HG03442 (cell line): Measurements from ENCODE around the gene HSPA1L.
A peak's percentile ranks its signal among the peaks of the same experiment; 100 is the strongest.
"Not testable (repeated sequence)": the region's sequence is repeated elsewhere in the genome, so short reads cannot be mapped to it uniquely, and the experiment has no call there.

ENCODE experiments used
- ATAC-seq: cut with Tn5 transposase; IDR thresholded peaks from one replicate; pipeline ENCODE4 v1.9.1; 2021; ENCODE audit warnings: mild to moderate bottlenecking, moderate library complexity; ENCODE audit not compliant: unreplicated experiment

Gene HSPA1L

DNA sequence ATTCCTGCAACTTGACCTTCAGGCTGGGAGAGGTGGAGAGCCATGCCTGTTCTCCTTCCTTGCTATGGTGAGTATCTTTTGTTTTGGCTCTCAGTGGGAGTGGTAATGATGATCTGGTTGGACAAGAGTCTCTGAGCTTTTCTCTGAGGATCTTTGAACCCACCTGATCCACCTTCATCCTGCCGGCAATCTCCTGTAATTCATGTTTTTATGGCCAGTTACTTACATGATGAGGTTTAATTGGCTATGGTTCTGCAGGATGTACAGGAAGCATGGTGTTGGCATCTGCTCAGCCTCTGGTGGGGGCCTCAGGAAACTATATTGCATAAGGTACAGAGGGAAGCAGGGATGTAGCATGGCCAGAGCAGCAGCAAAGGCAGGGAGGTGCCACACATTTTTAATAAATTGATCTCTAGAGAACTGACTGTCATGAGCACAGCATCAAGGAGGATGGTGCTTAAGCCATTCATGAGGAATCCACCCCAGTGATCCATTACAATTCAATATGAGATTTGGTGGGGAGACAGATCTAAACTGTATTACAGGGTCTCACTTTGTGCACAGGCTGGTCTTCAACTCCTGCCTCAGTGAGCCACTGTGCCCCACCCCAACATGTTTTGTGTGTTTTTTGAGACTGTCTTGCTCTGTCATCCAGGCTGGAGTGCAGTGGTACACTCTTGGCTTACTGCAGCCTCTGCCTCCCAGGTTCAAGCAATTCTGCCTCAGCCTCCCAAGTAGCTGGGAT is 22.5 kb upstream of the HSPA1L start:
- ATAC-seq: no peak

DNA sequence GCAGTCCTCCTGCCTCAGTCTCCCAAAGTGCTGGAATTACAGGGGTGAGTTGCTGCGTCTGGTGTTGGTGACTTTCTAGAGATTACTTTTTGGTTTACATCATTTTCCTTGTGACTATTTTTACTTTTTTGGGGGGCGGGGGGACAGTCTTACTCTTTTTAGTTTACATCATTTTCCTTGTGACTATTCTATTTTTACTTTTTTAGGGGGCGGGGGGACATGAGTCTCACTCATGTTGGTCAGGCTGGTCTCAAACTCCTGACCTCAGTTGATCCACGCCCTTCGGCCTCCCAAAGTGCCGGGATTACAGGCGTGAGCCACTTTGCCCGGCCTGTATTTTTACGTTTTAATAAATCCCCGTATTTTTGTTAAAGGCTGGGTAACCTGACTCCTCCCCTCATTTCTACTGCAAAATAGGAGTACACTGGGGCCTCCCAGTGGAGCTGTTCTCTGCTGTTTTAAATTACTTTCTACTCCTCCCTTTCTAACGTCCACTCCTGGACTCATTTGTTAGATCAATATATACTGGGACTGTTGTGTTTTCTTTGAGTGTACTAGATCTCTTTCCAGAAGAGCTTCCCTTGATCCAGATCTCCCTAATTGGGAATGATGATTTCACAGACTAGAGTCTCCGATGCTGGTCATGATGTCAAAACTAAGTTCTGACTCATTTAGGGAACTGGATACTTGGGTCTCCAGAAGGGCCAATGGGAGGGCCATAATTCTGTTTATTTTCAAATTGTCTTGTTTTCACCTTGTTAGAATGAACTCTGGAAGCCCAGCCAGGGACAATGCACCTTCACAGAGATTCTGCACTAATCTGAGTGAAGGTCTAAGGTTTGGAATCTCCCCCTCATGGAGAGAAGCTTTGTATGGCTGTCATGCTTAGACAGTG is 21.6 kb upstream of the HSPA1L start:
- no peak for ATAC-seq

DNA sequence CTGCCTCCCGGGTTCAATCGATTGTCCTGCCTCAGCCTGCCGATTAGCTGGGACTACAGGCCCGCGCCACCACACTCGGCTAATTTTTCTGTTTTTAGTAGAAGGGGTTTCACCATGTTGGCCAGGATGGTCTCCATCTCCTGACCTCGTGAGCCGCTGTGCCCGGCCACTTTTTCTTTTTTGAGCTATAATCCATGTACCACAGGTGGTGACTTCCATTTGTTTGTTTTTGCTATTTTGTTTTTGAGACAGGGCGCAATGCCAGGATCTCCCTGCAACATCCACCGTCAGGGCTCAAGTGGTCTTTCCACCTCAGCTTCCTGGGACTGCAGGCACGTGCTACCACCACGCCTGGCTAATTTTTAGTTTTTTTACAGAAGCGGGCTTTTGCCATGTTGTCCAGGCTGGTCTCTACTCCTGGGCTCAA is 21.0 kb upstream of the HSPA1L start:
- ATAC-seq: no peak

DNA sequence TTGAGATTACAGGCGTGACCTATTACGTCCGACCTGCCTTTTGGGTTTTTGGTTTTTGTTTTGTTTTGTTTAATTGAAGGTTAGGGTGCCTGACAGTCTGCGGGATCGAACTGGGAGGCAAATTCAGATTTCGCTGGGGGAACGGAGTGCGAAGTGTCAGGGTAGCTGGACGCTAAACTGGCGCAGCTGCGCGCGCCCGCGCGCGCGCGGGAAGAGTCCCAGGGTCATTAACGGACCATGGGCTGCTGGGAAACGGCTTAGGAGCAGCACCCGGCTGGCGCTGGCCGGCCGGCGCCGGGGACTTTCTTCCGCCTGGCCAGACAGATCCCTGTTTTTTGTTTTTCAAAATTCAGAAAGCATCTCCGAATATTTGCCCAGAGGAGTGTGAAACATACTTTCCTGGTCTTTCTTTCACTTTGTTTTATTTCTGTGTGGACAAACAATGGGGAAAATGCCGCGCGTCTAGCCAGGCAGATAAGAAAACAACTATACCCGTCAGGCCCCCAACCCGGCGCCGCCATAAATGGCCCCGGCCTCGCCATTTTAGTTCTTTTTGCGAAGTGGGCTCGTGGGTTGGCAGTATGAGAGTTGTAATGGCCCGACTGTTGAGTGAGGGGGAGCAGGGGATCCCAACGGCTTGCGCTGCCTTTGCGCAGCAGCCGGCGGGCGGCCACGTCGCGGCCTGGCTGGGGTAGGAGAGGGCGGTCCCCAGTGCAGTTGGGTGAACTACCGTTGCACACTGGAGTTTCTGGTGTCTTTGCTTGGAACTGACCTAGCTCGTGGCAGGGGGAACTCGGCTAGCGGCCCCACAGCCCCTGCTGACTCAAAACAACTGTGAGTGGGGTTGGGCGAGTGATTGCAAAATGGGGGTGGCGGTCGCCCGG is 19.5 kb upstream of the HSPA1L start:
- peak; percentile 46 for ATAC-seq

DNA sequence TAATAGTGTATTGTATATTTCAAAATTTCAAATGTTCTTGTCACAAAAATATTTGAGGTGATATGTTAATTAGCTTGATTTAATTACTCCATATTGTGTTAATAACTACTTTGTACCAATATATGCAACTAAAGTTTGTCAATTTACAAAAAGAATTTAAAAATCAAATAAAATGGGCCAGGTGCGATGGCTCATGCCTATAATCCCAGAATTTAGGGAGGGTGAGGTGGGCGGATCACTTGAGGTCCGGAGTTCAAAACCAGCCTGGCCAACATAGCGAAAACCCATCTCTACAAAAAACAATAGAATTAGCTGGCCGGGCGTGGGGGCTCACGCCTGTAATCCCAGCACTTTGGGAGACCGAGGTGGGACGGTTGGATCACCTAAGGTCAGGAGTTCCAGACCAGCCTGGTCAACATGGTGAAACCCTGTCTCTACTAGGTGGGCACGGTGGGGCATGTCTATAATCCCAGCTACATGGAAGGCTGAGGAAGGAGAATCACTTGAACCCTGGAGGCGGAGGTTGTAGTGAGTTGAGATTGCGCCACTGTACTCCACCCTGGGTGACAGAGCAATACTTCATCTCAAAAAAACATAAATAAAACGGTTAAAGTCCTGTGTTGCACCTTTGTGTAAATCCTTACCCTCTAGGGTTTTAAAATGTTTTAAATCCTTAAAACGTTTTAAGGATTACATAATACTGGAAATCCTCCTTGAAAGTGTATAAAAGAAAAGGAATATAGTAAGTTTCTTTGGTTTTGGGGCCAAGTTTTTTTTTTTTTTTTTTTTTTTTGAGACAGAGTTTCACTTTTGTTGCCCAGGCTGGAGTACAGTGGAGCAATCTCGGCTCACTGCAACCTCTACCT is 16.5 kb upstream of the HSPA1L start:
- no peak for ATAC-seq

DNA sequence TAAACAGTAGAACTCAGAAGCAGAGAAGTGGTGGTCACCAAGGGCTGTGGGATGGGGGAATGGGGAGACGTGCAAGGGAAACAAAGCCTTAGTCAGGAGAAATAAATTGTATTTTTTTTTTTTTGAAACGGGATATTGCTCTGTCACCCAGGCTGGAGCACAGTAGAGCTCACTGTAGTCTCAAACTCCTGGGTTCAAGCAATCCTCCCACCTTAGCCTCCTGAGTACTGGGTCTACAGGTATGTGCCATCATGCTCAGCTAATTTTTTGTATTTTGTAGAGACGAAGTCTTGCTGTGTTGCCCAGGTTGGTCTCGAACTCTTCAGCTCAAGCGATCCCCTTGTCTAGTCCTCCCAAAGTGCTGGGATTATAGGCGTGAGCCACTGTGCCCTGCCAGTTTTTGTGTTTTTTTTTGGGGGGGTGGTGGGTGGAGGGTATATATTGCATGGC is 15.8 kb upstream of the HSPA1L start:
- no peak for ATAC-seq

DNA sequence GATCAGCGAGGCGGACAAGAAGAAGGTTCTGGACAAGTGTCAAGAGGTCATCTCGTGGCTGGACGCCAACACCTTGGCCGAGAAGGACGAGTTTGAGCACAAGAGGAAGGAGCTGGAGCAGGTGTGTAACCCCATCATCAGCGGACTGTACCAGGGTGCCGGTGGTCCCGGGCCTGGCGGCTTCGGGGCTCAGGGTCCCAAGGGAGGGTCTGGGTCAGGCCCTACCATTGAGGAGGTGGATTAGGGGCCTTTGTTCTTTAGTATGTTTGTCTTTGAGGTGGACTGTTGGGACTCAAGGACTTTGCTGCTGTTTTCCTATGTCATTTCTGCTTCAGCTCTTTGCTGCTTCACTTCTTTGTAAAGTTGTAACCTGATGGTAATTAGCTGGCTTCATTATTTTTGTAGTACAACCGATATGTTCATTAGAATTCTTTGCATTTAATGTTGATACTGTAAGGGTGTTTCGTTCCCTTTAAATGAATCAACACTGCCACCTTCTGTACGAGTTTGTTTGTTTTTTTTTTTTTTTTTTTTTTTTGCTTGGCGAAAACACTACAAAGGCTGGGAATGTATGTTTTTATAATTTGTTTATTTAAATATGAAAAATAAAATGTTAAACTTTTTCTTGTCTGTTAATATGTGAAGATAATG is 14.7 kb upstream of the HSPA1L start:
- ATAC-seq: no peak

DNA sequence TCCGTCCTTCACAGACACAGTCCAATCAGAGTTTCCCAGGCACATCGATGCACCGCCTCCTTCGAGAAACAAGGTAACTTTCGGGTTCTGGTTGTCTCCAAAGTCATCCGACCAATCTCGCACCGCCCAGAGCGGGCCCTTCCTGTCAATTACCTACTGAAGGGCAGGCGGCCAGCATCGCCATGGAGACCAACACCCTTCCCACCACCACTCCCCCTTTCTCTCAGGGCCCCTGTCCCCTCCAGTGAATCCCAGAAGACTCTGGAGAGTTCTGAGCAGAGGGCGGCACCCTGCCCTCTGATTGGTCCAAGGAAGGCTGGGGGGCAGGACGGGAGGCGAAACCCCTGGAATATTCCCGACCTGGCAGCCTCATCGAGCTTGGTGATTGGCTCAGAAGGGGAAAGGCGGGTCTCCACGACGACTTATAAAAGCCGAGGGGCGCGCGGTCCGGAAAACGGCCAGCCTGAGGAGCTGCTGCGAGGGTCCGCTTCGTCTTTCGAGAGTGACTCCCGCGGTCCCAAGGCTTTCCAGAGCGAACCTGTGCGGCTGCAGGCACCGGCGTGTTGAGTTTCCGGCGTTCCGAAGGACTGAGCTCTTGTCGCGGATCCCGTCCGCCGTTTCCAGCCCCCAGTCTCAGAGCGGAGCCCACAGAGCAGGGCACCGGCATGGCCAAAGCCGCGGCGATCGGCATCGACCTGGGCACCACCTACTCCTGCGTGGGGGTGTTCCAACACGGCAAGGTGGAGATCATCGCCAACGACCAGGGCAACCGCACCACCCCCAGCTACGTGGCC is 12.4 kb upstream of the HSPA1L start, which contains the start of gene HSPA1B:
HSPA1B (plus strand) TSS at position 453 of the 794 bp plus-strand sequence; CDS start at position 666, 213 bp downstream.
- peak; percentile 63 for ATAC-seq

DNA sequence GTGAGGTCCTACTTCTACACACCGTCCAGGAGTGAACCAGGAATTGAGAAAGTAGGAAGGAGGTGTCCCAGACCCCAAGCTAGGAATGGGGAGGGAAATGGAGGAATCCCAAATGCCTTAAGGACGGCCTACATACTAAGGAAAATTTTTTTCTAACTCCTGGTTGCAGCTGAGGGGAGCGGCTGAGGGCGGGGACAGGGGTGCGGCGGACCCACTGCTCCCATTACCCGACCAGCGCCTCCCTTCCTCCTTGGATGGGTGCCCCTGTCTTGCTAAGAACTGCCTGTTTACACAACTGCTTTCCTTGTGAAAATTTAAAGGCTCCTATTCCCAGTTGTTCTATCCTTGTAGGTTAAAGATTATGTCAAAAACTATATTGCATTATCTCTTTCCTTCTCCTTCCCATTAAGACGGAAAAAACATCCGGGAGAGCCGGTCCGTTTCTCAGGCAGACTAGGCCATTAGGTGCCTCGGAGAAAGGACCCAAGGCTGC is 11.8 kb upstream of the HSPA1L start:
- no peak for ATAC-seq

DNA sequence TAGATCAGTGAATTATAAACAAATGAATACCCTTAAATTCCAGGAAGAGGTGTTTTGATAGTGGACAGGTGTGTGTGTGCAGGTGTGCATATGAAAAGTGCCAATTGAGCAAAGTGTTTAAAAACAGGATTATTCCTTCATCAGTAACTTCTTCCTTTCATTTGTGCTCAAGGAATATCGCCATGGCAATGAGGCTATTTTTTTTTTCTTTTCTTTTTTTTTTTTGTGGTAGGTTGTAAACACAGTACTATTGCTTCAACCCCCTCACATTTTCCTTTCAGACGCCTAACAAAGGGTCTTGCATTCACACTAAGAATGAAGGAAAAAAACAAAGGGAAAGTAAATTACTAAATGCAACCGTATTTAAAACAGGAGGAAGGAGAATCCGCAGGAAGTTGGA is 10.5 kb upstream of the HSPA1L start:
- no peak for ATAC-seq

DNA sequence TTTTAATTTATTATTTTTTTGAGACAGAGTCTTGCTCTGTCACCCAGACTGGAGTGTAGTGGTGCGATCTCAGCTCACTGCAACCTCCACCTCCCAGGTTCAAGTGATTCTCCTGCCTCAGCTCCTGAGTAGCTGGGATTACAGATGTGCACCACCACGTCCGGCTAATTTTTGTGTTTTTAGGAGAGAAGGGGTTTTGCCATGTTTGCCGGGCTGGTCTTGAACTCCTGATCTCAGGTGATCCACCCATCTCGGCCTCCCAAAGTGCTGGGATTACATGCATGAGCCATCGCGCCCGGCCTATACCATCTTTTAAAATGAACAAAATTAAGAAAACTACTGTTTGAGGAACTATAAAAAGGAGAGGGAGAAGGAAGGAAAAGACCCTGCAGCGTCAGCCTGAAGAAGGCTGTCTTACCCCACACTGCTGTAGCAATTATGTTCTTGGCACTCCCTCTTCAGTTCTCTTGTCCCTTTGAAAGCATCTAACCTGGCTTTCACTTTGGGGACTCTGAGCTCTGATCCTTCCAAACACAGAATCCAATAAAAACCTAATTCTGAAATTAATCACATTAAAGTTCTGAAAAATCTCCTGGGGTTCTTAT is 8.6 kb upstream of the HSPA1L start:
- not testable (repeated sequence) for ATAC-seq

DNA sequence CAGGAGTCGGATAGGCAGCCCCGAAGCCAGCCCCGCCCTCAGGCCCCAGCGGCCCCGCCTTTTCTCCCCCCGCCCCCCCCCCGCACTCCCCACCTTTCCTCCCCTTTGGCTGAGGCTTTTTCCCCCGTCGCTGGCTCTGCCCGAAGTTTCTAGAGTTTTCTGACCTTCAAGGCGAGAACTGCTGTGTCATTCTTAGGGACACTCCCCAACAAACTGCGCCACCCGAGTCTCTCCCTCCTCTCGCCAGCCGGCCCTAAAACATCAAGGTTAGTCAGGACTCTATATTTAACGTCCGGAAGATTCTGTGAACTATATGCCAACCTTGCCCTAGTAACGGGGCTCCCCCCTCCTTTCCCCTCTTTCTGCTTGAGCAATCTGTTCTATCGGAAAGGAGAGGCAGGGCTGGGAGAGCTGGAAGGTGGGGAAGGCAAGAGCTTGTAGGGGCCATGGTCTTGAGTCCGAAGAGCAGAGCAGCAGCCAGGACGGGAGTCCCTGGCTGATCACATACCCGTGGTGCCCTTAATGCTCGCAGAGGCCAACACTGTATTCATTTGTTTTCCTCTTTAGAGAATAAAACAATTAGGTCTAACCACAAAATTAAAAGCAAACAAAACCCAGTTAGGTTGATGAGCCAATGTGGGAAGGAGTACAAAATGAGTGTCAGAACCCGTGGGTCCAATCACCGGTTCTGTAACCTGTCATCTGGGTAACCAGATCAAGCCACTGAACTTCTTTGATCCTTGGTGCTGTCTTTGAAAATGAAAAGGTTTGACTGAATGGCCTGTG is 7.1 kb upstream of the HSPA1L start:
- peak; percentile 40 for ATAC-seq

DNA sequence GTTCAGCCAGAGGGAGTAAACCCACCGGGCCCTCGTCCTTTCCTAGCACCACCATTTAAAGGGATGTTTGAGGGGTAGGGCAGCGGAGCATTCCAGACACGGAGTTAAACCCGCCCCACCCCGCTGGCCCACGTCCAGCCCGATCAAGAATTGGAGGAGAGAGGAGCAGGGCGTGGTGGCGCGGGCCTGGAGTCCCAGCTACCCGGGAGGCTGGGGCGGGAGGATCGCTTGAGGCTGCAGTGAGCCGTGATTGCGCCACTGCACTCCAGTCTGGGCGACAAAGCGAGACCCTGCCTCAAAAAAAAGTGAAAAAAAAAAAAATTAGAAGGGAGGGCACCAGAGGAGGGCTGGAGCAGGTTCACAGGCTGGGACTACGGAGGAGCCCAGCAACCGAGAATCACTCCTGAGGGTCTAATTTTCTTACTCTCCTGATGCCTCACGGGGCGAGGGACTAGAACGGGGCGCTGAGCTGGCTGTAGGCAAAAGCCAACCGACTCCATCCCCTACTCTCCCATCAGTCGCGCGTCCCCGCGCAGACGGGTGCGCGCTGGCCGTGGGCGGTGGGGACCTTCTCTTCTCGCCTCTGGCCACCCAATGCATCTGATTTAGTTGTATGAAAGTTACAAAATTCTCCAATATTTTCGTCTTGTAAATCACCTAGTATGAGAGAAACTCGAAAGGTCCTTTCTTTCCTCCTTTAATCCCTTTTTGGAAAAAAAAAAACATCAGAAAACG is 6.4 kb upstream of the HSPA1L start:
- peak; percentile 48 for ATAC-seq

DNA sequence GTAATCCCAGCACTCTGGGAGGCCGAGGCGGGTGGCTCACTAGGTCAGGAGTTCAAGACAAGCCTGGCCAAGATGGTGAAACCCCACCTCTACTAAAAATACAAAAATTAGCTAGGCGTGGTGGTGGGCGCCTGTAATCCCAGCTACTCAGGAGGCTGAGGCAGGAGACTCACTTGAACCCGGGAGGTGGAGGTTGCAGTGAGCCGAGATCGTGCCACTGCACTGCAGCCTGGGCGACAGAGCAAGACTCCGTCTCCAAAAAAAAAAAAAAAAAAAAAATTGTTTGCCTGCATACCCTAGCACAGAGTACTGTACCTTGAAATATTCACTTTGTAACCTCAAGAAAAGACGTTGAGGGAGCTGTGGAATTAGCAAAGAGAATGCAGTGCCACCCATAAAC is 5.3 kb upstream of the HSPA1L start:
- not testable (repeated sequence) for ATAC-seq

DNA sequence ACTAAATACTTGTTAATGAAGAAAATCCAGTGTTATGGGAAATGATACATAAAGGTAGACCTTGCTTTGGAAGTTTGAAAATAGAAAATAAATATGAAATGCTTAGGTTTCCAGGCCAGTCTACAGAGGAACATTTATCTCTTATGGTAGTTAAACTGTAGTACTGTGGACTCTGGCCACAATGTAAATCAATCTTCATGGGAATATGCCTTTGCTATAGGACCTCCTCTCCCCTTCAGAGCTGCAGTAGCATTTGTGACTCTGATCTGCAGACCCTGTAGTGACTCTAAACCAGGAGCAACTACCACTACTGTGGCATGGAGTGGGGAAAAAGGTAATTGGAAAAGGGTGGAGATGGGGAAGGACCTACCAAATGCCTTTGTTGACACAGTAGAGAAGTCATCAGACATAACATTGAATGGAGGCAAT is 4.8 kb upstream of the HSPA1L start:
- ATAC-seq: no peak

DNA sequence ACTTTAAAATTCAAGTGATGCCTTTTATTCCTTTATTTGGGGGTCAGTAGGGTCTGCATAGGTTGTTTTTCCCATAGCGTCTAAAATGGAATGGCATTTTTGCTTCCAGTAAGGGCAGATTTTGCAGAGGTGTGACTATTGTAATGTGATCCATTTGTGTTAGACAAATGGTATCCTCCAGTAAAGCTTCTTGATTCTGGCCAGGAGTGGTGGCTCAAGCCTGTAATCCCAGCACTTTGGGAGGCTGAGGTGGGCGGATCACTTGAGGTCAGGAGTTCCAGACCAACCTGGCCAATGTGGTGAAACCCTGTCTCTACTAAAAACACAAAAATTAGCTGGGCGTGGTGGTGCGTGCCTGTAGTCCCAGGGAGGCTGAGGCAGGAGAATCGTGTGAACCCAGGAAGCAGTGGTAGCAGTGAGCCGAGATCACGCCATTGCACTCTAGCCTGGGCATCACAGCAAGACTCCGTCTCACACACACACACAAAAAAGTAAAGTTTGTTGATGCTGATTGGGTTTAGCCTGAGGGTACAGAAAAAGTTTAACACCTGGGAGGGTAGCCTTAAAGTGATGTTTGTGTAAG is 2.9 kb upstream of the HSPA1L start:
- ATAC-seq: not testable (repeated sequence)
